HEK293T (cell line): ENCODE measurements around the gene ANKRD31.

Source experiments
- ARNT ChIP-seq: fragments of 450-650 bp; IDR thresholded peaks from 2 replicates; pipeline ENCODE4 v1.6.1; 2017; ENCODE audit warnings: mild to moderate bottlenecking
- BHLHE40 ChIP-seq: fragments of 450-650 bp; IDR thresholded peaks from 2 replicates; pipeline ENCODE4 v1.6.1; 2016; ENCODE audit warnings: mild to moderate bottlenecking, moderate library complexity, borderline replicate concordance
- CTBP1 ChIP-seq: fragments of 450-650 bp; IDR thresholded peaks from 2 replicates; pipeline ENCODE4 v1.6.1; 2016; ENCODE audit warnings: borderline replicate concordance
- HDGF ChIP-seq: fragments of 450-650 bp; IDR thresholded peaks from 2 replicates; pipeline ENCODE4 v1.6.1; 2017; ENCODE audit warnings: antibody characterized with exemption, borderline replicate concordance
- LEF1 ChIP-seq: fragments of 450-650 bp; IDR thresholded peaks from 2 replicates; pipeline ENCODE4 v1.6.1; 2017; ENCODE audit warnings: mild to moderate bottlenecking, borderline replicate concordance
- SP1 ChIP-seq: fragments of 450-650 bp; IDR thresholded peaks from 2 replicates; pipeline ENCODE4 v1.6.1; 2017
- SUZ12 ChIP-seq: fragments of 450-650 bp; IDR thresholded peaks from 2 replicates; pipeline ENCODE4 v1.6.1; 2016; ENCODE audit warnings: mild to moderate bottlenecking
- TARDBP ChIP-seq: fragments of 450-650 bp; IDR thresholded peaks from 2 replicates; pipeline ENCODE4 v1.6.1; 2016
- ZNF384 ChIP-seq: fragments of 450-650 bp; IDR thresholded peaks from 2 replicates; pipeline ENCODE4 v1.6.1; 2016
- TF ChIP-seq, protein P1 (sequence below): fragments of 450-650 bp; IDR thresholded peaks from 2 replicates; pipeline ENCODE4 v1.6.1; 2016

DNA sequence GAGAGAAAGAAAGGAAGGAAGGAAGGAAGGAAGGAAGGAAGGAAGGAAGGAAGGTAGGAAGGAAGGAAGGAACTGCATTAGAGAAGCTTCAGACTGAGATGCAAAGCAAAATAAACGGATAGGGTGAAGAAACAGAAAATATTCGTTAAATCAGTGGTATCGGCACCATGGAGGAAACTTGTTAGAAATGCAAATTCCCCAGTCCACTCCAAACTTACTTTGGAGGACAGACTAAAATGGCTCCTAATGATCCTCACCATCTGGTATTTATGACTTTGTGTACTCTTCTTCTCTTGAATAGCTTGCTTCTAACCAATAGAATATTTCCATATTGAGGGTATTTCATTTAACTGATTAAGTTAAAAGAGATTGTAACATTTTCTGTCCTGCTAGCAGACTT lies 96.4 kb downstream of the ANKRD31 start:
- no peak for TF ChIP-seq ZNF384
- no peak for TF ChIP-seq SUZ12
- TF ChIP-seq SP1 = no peak
- TF ChIP-seq, protein P1, sequence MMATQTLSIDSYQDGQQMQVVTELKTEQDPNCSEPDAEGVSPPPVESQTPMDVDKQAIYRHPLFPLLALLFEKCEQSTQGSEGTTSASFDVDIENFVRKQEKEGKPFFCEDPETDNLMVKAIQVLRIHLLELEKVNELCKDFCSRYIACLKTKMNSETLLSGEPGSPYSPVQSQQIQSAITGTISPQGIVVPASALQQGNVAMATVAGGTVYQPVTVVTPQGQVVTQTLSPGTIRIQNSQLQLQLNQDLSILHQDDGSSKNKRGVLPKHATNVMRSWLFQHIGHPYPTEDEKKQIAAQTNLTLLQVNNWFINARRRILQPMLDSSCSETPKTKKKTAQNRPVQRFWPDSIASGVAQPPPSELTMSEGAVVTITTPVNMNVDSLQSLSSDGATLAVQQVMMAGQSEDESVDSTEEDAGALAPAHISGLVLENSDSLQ = no peak
- no peak for TF ChIP-seq ARNT
- TF ChIP-seq LEF1 = no peak
- TF ChIP-seq HDGF = no peak
- TF ChIP-seq TARDBP = no peak
- TF ChIP-seq CTBP1 = no peak
- TF ChIP-seq BHLHE40 = no peak
